Vagina (tissue), 2 donors: Measurements from ENCODE around the gene COLEC12.

Experiments used
- POLR2A ChIP-seq, 2 donors: fragments of 450-650 bp; IDR thresholded peaks; one replicate each; pipeline ENCODE4 v1.6.1; 2017; ENCODE audit warnings: antibody characterized with exemption in 2 of 2, mild to moderate bottlenecking in 2 of 2, moderate library complexity in 2 of 2
- POLR2AphosphoS5 ChIP-seq, 2 donors: sonication (generic); formaldehyde crosslinking; IDR thresholded peaks; one replicate each; pipeline ENCODE4 v1.9.0; 2017; ENCODE audit warnings: antibody characterized with exemption in 2 of 2, mild to moderate bottlenecking in 2 of 2, low read depth in 1 of 2; ENCODE audit not compliant: insufficient read depth in 1 of 2
- TF ChIP-seq, protein P1 (sequence below), 3 experiments: fragments of 450-650 bp in 2 of 3; fragments of 200-600 bp in 1 of 3; sonication (generic) in 1 of 3; IDR thresholded peaks; one replicate each; pipeline ENCODE4 v1.5.1; 2017 to 2019; ENCODE audit warnings: antibody characterized with exemption in 3 of 3, mild to moderate bottlenecking in 2 of 3, moderate library complexity in 2 of 3

DNA sequence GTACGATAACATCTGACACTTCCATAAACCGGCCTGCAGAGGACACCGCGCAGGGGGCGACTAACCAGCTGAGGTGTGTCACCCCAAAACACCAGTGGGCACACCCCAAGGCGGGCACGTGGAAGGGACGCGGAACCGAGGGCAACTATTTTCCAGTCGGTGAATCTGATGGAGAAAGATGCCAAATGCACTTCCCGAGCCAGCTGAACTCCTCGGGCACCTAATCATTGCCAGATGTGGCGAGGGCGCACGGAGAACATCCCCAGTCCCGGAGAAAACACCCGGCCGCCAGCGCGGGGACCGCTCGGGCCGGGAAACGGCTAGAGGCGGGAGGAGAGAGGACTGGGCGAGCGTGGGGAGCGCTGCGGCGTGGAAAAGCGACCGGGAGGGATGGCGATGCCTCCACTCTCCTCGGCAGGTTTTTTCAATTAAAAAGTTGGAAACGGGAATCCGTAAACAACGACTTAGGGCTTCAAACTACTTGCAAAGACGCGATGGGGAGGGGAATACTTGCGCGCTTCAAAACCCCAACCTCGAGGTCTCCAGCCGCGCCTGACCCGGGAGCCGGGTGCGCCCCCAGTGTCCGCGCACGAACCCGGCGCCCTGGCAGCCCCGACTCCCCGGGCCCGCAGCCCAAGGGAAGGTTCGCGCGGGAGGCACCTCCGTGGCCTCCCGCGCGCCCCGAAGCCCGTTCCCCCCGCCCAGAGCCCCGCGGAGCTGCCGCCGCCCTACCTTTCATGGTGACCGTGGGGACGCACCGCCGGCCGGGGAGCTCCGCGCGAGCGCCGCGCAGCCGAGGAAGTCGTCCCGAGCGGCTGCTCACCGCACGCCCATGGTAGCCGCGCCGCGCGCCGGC is 497 bp downstream of the COLEC12 start:
- peak in 1 of 2 donors; percentile 43 for TF ChIP-seq POLR2AphosphoS5 (IDR thresholded peaks at IDR 0.05; ENCODE audit: insufficient read depth in 1 of 2, low read depth in 1 of 2)
- TF ChIP-seq, protein P1, sequence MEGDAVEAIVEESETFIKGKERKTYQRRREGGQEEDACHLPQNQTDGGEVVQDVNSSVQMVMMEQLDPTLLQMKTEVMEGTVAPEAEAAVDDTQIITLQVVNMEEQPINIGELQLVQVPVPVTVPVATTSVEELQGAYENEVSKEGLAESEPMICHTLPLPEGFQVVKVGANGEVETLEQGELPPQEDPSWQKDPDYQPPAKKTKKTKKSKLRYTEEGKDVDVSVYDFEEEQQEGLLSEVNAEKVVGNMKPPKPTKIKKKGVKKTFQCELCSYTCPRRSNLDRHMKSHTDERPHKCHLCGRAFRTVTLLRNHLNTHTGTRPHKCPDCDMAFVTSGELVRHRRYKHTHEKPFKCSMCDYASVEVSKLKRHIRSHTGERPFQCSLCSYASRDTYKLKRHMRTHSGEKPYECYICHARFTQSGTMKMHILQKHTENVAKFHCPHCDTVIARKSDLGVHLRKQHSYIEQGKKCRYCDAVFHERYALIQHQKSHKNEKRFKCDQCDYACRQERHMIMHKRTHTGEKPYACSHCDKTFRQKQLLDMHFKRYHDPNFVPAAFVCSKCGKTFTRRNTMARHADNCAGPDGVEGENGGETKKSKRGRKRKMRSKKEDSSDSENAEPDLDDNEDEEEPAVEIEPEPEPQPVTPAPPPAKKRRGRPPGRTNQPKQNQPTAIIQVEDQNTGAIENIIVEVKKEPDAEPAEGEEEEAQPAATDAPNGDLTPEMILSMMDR (IDR thresholded peaks at IDR 0.05) = no peak
- TF ChIP-seq POLR2A (IDR thresholded peaks at IDR 0.05) = no peak
